Measurements from ENCODE around the gene CACNA1I.

GRCh38 chr22:39627865-39628562, 57.5 kb downstream of the CACNA1I start:
- TF ChIP-seq CTCF (IDR thresholded peaks at IDR 0.05; ENCODE audit: insufficient read depth, low read length, poor library complexity, severe bottlenecking) (no peak), EZH2phosphoT487 (conservative IDR thresholded peaks at IDR 0.05; ENCODE audit: low read length) (no peak)

Data from SU-DHL-6 (cell line).